GM12801 (cell line): ENCODE data around the gene HIVEP1.

Experiments
- CTCF ChIP-seq: IDR thresholded peaks from one replicate; pipeline ENCODE4 v1.5.1; 2011; ENCODE audit warnings: control low read depth; ENCODE audit not compliant: insufficient read length; ENCODE audit errors: extremely low read depth

Gene HIVEP1

GRCh38 chr6:11971154-11971553 lies 41.0 kb upstream of the HIVEP1 start:
- no peak for TF ChIP-seq CTCF

- TF ChIP-seq CTCF: no peak
Observed at GRCh38 chr6:11972270-11972669, 39.8 kb upstream of the HIVEP1 start.

- TF ChIP-seq CTCF: no peak
Observed at GRCh38 chr6:11972806-11973205, 39.3 kb upstream of the HIVEP1 start.

- TF ChIP-seq CTCF: no peak
Observed at GRCh38 chr6:11973238-11973637, 38.9 kb upstream of the HIVEP1 start.

GRCh38 chr6:11974089-11974488 lies 38.0 kb upstream of the HIVEP1 start:
- TF ChIP-seq CTCF: no peak

GRCh38 chr6:11975353-11975977 lies 36.6 kb upstream of the HIVEP1 start:
- no peak for TF ChIP-seq CTCF

- TF ChIP-seq CTCF: no peak
Observed at GRCh38 chr6:11976489-11976888, 35.6 kb upstream of the HIVEP1 start.
